COLO668 (cell line): ENCODE data around the gene FBXL7.

Experiments
- DNase-seq: peaks from one replicate; lab custom pipeline; 2025; ENCODE audit not compliant: unreplicated experiment; lab: John Stamatoyannopoulos, UW

The FBXL7 gene

GRCh38 chr5:15932066-15932465 lies 432.1 kb downstream of the FBXL7 start:
- DNase-seq = no peak

GRCh38 chr5:15933259-15934207 lies 433.6 kb downstream of the FBXL7 start:
- DNase-seq = no peak

GRCh38 chr5:15936505-15937245 lies 436.7 kb downstream of the FBXL7 start:
- DNase-seq = no peak

- no peak for DNase-seq
Observed at GRCh38 chr5:15937708-15938107, 437.7 kb downstream of the FBXL7 start.

GRCh38 chr5:15938186-15938585 lies 438.2 kb downstream of the FBXL7 start:
- no peak for DNase-seq

GRCh38 chr5:15938961-15939360 lies 439.0 kb downstream of the FBXL7 start:
- DNase-seq = no peak

- no peak for DNase-seq
Observed at GRCh38 chr5:15940905-15941304, 440.9 kb downstream of the FBXL7 start.

GRCh38 chr5:15943487-15943886 lies 443.5 kb downstream of the FBXL7 start:
- DNase-seq = no peak

GRCh38 chr5:15946026-15946425 lies 446.0 kb downstream of the FBXL7 start:
- DNase-seq = no peak

GRCh38 chr5:15948190-15948589 lies 448.2 kb downstream of the FBXL7 start:
- DNase-seq = no peak

- DNase-seq = no peak
Observed at GRCh38 chr5:15951126-15951525, 451.1 kb downstream of the FBXL7 start.

- DNase-seq = no peak
Observed at GRCh38 chr5:15951550-15951949, 451.6 kb downstream of the FBXL7 start.

- DNase-seq = no peak
Observed at GRCh38 chr5:15956622-15957021, 456.6 kb downstream of the FBXL7 start.

- DNase-seq = no peak
Observed at GRCh38 chr5:15957124-15957523, 457.1 kb downstream of the FBXL7 start.

GRCh38 chr5:15959370-15960164 lies 459.6 kb downstream of the FBXL7 start:
- no peak for DNase-seq

GRCh38 chr5:15966066-15966640 lies 466.2 kb downstream of the FBXL7 start:
- DNase-seq = no peak

- no peak for DNase-seq
Observed at GRCh38 chr5:15966651-15967050, 466.7 kb downstream of the FBXL7 start.

GRCh38 chr5:15968993-15969392 lies 469.0 kb downstream of the FBXL7 start:
- no peak for DNase-seq

- no peak for DNase-seq
Observed at GRCh38 chr5:15977851-15978250, 477.9 kb downstream of the FBXL7 start.

GRCh38 chr5:15980835-15981234 lies 480.9 kb downstream of the FBXL7 start:
- no peak for DNase-seq

GRCh38 chr5:15983392-15983791 lies 483.4 kb downstream of the FBXL7 start:
- DNase-seq = no peak
